Neural cell (in vitro differentiated cells): ENCODE measurements around the gene MEN1.

Experiments used
- EP300 ChIP-seq: fragments of 450-650 bp; conservative IDR thresholded peaks from 2 replicates; pipeline ENCODE4 v1.6.1; 2014; ENCODE audit warnings: antibody characterized with exemption, mild to moderate bottlenecking, moderate library complexity; ENCODE audit not compliant: poor library complexity, severe bottlenecking
- EZH2 ChIP-seq: fragments of 200-600, 300-800 bp; shearing (Covaris generic), sonication (generic); IDR thresholded peaks from 2 replicates; pipeline ENCODE4 v1.6.1; 2014; ENCODE audit warnings: antibody characterized with exemption, low read length, borderline replicate concordance, mild to moderate bottlenecking; ENCODE audit not compliant: insufficient read depth, poor library complexity, severe bottlenecking
- POLR2AphosphoS5 ChIP-seq: IDR thresholded peaks from 2 replicates; pipeline ENCODE4 v1.6.1; 2012
- TAF1 ChIP-seq: IDR thresholded peaks from 2 replicates; pipeline ENCODE4 v1.6.1; 2012; ENCODE audit warnings: low read depth
- TF ChIP-seq, protein P1 (sequence below): fragments of 450-650 bp; IDR thresholded peaks from 2 replicates; pipeline ENCODE4 v1.5.1; 2014; ENCODE audit warnings: antibody characterized with exemption, mild to moderate bottlenecking, moderate library complexity; ENCODE audit not compliant: poor library complexity, severe bottlenecking

- TF ChIP-seq EZH2 (no peak), TAF1 (no peak), POLR2AphosphoS5 (peak; percentile 13), EP300 (no peak)
- TF ChIP-seq, protein P1, sequence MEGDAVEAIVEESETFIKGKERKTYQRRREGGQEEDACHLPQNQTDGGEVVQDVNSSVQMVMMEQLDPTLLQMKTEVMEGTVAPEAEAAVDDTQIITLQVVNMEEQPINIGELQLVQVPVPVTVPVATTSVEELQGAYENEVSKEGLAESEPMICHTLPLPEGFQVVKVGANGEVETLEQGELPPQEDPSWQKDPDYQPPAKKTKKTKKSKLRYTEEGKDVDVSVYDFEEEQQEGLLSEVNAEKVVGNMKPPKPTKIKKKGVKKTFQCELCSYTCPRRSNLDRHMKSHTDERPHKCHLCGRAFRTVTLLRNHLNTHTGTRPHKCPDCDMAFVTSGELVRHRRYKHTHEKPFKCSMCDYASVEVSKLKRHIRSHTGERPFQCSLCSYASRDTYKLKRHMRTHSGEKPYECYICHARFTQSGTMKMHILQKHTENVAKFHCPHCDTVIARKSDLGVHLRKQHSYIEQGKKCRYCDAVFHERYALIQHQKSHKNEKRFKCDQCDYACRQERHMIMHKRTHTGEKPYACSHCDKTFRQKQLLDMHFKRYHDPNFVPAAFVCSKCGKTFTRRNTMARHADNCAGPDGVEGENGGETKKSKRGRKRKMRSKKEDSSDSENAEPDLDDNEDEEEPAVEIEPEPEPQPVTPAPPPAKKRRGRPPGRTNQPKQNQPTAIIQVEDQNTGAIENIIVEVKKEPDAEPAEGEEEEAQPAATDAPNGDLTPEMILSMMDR: no peak
Measured at GRCh38 chr11:64762674-64763525, 47.5 kb downstream of the MEN1 start.
